SHP77 (cell line): ENCODE measurements around the gene SOCS7.

ENCODE experiments used
- DNase-seq, 2 experiments: peaks; one replicate each; lab custom pipeline; 2025; lab: John Stamatoyannopoulos, UW

The SOCS7 gene

DNA sequence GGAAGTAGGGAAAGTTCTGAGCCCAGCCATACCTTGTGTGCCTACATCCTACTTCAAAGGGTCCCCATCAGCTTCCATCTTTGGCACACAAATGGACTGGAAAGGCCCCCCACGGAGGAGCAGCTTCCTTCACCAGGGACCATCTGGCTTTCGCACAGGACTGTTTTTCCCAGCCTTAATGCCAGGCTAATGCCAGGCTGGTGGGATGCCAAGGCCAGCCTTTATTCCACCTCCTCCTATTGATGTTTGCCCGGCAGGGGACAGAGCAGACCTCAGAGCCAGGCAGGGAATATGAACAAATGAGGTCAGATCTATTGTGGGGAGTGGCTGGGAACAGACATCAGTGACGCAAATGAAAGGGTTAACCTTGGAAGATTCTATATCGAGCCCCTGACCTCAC, 13.6 kb upstream of the SOCS7 start:
- no peak for DNase-seq

DNA sequence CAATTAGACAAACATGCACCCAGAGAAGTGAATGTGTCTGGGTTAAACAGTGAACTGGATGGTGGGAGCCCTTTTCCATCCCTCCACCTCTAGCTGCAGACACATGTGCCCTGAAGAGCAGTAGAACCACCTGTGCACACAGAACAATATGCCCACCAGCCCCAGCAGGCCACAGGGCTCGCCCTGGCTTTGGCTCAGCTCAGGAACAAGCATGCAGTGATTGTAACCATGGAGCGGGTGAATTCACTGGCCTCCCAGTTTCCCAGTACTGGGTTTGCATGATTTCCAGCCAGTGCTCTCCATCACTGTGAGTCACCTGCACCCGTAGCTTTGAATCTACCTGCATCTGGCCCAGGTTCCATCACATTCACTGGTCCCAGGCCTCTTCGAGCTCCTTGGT, 13.1 kb upstream of the SOCS7 start:
- DNase-seq = no peak

DNA sequence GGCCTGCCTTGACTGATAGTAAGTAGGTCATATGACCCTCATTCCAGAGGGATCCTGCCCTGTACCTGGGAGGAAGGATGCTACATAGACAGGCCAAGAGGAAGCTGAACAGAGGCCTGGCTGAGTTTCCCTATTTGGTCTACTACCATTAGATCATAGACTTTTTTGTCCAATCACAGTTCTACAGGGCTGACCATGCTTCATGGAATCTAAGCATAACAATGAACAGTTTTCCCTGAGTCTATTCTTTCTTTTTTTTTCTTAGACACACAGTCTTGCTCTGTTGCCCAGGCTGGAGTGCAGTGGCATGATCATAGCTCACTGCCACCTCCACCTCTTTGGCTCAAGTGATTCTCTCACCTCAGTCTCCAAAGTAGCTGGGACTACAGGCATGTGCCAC, 11.8 kb upstream of the SOCS7 start:
- no peak for DNase-seq

GRCh38 chr17:38341035-38341721, 10.5 kb upstream of the SOCS7 start:
- DNase-seq = peak; percentile 56 to 72

DNA sequence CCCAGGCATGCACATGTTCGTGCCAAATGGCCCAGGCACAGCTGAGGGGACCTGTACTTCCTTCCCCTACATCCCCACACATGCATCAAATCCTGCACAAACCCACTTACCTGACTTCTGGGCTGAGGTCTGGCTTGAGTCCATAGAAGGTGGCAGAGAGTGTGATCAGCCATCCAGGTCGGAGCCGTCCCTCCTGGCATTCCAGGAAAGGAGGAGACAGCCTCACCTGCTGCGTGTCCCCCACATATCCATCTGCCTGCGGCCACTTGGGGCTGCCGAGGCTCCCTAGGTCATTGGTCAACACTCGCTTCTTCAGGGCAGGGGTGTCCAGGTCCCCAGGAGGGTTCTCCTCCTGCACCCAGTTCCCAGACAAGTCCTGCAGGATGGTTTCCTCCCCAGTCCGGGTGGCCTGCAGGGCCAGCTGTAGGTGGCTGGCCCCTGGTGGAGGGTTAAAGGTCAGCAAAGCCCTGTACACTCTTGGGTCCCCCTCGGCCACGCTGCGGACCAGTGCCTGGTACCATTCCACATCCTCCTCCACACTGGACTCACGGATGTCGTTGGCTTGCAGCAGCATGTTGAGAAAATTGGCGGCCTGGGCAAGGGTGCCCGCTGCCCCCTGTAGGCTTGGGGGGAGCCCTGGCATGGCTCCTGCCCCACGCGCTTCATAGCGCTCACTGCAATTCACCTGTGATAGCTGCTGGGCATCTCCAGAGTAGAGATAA, 8.6 kb upstream of the SOCS7 start:
- no peak for DNase-seq

DNA sequence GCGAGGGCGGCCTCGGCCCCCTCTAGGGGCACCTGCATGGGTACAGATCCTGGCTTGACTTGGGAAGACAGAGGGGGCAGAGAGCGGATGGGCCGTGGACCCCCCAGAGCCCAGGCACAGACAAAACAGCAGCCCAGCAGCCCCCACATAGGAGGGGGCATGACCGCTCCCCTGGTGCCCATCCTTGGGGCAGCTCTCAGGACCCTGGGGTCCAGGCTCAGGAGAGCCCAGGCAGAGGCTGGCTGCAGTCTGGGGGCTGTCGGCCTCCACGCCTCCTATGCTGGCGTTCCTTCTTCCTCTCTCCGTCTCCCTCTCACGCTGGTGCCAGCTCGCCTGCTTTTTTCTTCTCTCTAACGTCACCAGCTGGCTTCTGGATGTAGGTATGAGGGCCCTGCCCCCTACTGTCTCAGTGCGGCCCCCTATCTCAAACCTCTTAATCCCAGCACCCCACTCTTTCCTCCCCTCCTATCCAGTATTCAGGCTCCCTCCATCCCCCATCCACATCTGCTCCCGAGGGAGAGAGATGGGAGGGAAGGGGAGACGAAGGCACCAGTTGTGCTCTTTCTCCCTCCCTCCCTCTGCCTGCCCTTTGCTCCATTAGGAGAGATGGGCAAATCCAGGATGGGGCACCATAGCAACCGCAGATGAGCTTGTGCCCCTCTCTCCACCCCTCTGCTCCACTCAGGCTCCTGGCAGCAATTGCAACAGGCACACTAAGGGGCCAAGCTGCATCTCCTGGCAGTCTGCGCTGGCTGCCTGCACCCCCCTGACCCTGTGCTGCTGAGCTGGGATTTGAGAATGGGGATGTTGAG, 7.8 kb upstream of the SOCS7 start, which contains the start of gene GPR179:
Gene GPR179 (minus strand): TSS at position 349 of the 812 bp plus-strand sequence. CDS start 167 bp downstream, at position 182.
- DNase-seq = no peak

GRCh38 chr17:38344420-38344745, 7.3 kb upstream of the SOCS7 start:
- DNase-seq = no peak

GRCh38 chr17:38345743-38346142, 5.9 kb upstream of the SOCS7 start:
- DNase-seq = no peak

DNA sequence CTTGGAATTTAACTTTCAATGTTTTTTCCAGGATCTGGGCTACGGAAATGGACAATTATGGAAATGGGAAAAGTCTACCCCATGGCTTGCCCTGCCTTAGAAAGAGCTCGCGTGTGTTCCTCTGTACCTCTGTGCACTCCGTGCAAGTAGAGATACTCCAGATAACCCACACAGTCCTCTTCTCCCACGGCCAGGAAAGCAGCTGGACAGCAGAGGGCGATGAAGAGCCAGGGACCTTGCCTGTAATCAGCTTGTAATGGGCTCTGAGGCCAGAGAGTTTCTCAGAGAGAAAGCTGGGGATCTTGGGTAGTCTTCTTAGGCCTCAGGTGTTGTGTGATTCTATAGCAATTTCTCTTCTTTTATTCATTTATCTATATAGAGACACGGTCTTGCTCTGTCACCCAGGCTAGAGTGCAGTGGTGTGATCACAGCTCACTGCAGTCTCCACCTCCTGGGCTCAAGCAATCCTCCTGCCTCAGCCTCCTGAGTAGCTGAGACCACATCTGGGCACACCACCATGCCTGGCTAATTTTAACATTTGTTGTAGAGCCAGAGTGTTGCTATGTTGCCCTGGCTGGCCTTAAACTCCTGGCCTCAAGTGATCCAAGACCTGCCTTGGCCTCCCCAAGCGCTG, 2.4 kb upstream of the SOCS7 start:
- peak; percentile 66 to 78 for DNase-seq

DNA sequence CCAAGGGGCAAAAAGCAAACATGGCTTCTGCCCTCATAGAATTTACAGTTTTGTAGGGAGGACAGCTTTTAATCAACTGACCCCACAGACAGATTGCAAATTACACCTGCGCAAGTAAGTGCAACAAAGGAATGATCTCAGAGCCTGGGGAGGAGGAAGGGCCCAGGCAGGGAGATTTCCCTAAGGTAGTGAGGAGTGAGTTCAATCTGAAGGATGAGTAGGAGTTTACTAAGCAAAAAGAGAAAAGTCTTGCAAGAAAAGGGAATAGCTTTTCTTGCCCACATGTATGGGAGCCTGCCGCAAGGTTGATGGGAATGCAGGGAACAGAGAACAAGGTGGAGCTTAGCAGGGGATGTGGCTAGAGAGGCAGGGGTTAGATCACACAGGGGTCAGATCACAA, 1.6 kb upstream of the SOCS7 start:
- DNase-seq = no peak

DNA sequence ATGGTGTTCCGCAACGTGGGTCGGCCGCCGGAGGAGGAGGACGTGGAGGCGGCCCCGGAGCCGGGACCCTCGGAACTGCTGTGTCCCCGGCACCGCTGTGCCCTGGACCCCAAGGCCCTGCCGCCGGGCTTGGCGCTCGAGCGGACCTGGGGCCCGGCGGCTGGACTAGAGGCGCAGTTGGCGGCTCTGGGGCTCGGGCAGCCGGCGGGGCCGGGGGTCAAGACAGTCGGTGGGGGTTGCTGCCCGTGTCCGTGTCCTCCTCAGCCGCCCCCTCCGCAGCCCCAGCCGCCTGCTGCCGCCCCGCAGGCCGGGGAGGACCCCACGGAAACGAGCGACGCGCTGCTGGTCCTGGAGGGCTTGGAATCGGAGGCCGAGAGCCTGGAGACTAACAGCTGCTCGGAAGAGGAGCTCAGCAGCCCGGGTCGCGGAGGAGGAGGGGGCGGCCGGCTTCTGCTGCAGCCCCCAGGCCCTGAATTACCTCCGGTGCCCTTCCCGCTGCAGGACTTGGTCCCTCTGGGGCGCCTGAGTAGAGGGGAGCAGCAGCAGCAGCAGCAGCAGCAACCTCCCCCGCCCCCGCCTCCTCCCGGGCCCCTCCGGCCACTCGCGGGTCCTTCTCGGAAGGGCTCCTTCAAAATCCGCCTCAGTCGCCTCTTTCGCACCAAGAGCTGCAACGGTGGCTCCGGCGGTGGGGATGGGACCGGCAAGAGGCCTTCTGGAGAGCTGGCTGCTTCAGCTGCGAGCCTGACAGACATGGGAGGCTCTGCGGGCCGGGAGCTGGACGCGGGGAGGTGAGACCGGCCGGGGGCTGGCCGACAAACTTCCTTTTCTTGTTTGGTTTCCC, 821 bp downstream of the SOCS7 start:
- peak in 1 of 2 experiments; percentile 9 for DNase-seq

GRCh38 chr17:38353086-38353604, 1.5 kb downstream of the SOCS7 start:
- DNase-seq = no peak

GRCh38 chr17:38353668-38354067, 2.0 kb downstream of the SOCS7 start:
- no peak for DNase-seq

- no peak for DNase-seq
Measured at GRCh38 chr17:38354466-38354865, 2.8 kb downstream of the SOCS7 start.

GRCh38 chr17:38355251-38355650, 3.6 kb downstream of the SOCS7 start:
- DNase-seq = no peak

DNA sequence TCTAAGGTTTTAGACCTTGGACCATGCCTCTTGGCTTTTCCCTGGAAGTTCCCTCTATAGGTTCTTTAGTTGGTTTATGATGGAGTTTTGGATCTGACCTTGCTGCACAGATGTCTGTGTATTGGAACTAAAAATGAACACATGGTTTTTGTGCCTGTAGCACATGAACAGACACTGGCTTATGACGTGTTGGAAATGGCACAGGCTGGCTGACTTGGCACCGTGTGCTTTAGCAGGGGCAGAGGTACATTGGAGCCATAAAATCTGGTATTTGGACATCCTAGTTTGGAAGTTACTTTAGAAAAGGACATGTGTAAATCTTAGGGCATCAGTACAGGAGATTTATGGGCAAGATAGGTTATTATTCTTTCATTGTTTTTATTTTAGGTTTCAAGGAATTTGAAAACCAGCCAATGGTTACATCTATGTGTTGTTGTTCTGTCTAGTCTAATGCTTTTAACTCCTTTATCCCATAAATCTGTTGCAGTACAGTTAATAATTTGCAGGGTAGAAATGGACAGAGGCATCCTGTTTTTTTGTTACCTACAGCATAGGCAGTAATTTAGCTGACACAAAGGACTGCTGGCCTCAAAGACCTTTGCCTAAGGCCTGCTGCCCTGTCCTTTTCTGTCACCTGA, 6.0 kb downstream of the SOCS7 start:
- no peak for DNase-seq

DNA sequence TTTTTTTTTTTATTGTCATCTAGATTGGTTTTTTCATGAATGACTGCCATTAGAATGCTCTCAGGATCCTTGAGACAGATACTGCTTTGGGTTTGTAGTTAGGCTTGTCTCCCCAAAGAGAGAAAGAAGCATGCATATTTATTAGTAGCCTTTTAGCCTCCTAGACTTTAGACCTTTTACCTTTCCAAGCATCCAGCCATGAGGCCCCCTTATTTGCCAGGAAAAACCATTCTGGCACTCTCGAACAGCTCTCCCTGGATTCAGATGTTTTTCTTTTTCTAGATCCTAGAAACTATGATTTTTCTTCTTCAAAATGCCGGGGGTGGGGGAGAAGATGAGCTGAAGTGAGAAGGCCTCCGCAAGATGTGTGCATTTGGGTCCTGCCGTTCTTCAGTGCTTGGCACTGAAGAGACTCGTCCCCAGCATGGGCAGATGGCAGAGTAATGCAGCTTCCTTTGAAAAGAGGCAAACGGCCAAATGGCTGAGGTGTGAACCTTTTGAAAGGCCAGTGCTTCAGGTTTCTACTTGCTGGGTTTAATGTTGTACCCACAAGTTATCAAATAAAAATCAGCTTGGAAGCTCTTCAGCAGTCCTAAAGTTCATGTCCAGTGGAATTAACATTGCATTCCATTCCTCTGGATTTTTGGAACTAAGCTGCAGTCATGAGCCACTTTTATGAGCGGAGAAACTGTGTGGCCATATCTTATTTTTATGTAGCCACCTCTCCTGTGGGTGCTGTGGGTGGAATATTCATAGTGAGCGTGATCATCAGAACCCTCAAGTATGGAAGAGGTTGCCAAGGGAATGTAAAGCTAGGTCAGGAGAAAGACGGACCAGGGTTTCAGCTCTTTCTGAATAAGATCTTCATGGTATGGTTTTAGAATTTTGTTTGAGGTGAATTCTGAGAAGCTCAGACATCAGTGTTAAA, 7.2 kb downstream of the SOCS7 start:
- DNase-seq = no peak

GRCh38 chr17:38361694-38362465, 10.2 kb downstream of the SOCS7 start:
- DNase-seq = no peak

DNA sequence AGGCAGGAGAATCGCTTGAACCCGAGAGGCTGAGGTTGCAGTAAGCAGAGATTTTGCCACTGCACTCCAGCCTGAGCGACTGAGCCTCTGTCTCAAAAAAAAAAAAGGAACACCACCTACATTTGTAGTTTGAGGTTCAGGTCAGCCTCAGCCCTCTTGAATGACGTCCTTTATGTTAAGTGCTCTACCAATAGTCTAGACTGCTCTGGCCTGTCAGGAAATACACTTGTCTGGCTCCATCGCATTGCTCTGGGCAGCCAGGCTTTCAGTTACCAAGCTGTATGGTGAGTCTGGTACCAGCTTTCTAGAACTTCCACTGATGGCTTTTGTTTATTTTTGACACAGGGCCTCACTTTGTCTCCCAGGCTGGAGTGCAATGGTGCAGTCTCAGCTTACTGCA, 11.4 kb downstream of the SOCS7 start:
- DNase-seq = no peak
